ENCODE results near the gene SLC2A13. TPM values are rescaled to one million over a fixed set of nuclear protein-coding genes. Genes with fewer than 3 reads are reported as not detected.

Gene SLC2A13
- total RNA-seq, 2 donors from 2014 or later = 14.5 to 20.0 TPM

DNA sequence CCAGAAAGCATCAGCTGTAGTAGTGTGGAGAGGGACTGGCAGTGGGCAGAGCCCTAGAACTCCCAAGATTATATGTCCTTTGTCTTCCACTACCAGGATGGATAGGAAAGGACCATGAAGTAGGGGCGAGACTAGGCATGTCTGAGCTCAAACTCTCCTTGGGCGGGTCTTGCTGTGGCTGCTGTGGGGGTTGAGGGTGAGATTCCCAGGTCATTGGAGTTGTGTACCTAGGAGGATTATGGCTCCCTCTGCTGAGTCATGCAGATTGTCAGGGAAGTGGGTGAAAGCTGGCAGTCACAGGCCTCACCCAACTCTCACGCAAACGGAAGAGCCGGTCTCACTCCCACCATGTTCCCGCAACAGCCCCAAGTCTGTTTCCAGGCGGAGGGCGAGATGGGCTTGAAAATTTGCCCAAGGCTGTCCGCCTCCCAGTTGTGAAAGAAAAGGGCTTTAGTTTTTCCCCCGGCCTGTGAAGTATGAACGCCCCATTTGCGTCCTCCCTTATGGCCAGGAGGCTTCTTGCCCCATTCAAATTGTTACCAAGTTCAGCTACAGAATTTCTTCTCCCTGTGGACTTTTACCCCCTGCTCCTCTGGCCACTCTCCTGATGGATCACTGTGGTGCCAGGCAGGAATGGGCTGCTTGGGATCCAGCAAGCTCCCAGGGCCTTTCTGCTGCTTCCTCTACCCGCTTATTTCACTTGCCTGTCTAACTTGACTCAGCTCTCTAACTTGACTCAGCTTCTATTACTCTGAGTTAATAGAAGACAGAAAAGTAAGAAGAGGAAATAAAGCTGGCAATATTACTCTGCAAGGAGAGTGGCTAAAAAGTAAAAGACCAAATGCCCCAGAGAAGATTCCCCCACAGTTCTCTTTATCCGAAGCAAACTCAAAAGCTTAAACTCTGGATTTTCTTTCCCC lies 159.3 kb downstream of the SLC2A13 start:
- no peak overlapping the region for H3K4me3 ChIP-seq
- H3K27me3 ChIP-seq (replicated peaks; ENCODE audit: insufficient read depth) = no peaks in the 10 kb centered on the region
- H3K36me3 ChIP-seq = no peaks in the 10 kb centered on the region
- peaks cover 4% of the 10 kb centered on the region for H3K9me3 ChIP-seq
- TF ChIP-seq, protein P1, sequence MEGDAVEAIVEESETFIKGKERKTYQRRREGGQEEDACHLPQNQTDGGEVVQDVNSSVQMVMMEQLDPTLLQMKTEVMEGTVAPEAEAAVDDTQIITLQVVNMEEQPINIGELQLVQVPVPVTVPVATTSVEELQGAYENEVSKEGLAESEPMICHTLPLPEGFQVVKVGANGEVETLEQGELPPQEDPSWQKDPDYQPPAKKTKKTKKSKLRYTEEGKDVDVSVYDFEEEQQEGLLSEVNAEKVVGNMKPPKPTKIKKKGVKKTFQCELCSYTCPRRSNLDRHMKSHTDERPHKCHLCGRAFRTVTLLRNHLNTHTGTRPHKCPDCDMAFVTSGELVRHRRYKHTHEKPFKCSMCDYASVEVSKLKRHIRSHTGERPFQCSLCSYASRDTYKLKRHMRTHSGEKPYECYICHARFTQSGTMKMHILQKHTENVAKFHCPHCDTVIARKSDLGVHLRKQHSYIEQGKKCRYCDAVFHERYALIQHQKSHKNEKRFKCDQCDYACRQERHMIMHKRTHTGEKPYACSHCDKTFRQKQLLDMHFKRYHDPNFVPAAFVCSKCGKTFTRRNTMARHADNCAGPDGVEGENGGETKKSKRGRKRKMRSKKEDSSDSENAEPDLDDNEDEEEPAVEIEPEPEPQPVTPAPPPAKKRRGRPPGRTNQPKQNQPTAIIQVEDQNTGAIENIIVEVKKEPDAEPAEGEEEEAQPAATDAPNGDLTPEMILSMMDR (IDR thresholded peaks at IDR 0.05) = no peak
- DNase-seq (ENCODE audit: low spot score) (no peak), ATAC-seq (ENCODE audit: insufficient number of reproducible peaks, low FRiP score, low read depth) (no peak)
- H3K4me1 ChIP-seq (ENCODE audit: control insufficient read depth in 1 of 2, low read depth in 2 of 2) = no peaks in the 10 kb centered on the region
- no peak overlapping the region for H3K27ac ChIP-seq

DNA sequence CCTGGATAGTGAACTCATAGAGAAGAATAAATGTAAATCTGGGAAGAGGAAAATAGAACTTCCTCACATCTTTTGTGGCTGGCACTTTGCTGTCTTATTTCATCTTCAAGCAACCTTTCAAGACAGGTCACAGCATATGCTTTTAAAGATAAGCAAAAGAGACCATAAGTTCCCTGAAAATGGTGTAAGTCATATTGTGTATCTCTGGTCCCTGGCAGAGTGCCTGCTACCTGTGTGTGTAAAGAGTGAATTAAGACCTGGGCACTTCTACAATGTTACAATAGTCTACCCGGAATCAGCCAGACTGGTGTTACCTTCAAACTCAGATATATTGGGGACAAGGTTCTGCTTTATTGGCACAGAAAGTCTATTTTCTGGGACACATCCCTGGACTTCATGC lies 168.8 kb downstream of the SLC2A13 start:
- Histone ChIP-seq H3K27me3 (replicated peaks; ENCODE audit: insufficient read depth) (no peaks in the 10 kb centered on the region), H3K27ac (no peak overlapping the region), H3K9me3 (no peaks in the 10 kb centered on the region), H3K4me3 (no peak overlapping the region), H3K36me3 (no peaks in the 10 kb centered on the region), H3K4me1 (ENCODE audit: control insufficient read depth in 1 of 2, low read depth in 2 of 2) (peaks cover 0 to 2% of the 10 kb centered on the region in 2 donors)
- ATAC-seq (ENCODE audit: insufficient number of reproducible peaks, low FRiP score, low read depth) (no peak), DNase-seq (ENCODE audit: low spot score) (no peak)
- TF ChIP-seq, protein P1 (IDR thresholded peaks at IDR 0.05) = no peak

DNA sequence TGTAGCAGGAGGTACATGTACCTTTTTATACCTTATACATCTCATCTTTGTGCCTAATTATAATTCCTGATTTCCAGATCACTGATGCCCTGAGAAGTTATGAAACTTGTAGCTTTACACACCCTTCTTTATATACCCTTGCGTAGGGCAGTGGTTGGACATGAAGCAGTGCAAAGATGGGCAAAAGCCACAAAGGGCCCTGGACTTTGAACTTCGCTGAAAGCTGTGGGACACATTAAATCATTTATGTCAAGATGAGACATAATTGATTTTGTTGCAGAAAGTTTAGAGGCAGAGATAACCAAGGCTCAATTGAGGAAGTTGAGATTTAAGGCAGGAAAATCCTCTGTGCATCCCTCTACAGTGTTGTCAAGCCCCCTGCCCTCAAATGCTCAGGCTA lies 170.0 kb downstream of the SLC2A13 start:
- Histone ChIP-seq H3K36me3 (no peaks in the 10 kb centered on the region), H3K27ac (no peak overlapping the region), H3K4me1 (ENCODE audit: control insufficient read depth in 1 of 2, low read depth in 2 of 2) (peaks cover 0 to 5% of the 10 kb centered on the region in 2 donors), H3K9me3 (no peaks in the 10 kb centered on the region), H3K27me3 (replicated peaks; ENCODE audit: insufficient read depth) (no peaks in the 10 kb centered on the region), H3K4me3 (no peak overlapping the region)
- TF ChIP-seq, protein P1 (IDR thresholded peaks at IDR 0.05) = no peak
- ATAC-seq (ENCODE audit: insufficient number of reproducible peaks, low FRiP score, low read depth) (no peak), DNase-seq (ENCODE audit: low spot score) (no peak)

DNA sequence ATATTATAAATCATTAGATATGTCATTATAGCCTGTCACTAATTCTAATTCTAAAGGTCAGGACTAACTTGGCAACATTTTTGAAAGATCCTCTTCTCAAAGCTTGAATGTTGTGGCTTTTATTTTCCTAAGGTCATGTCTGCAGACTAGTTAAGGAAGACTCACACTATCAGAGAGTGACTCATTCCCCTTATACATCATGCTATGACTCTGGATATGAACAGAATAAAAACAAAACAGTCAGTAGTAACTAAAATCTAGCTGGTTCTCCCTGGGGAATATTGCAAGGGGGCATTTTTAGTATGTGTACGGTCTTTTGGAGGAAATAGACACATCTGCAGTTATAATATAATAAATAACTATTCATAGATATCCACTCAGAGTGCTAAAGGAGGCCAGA lies 170.6 kb downstream of the SLC2A13 start:
- Histone ChIP-seq H3K36me3 (no peaks in the 10 kb centered on the region), H3K27ac (no peak overlapping the region), H3K4me1 (ENCODE audit: control insufficient read depth in 1 of 2, low read depth in 2 of 2) (peaks cover 0 to 5% of the 10 kb centered on the region in 2 donors), H3K4me3 (no peak overlapping the region), H3K27me3 (replicated peaks; ENCODE audit: insufficient read depth) (no peaks in the 10 kb centered on the region), H3K9me3 (no peaks in the 10 kb centered on the region)
- ATAC-seq (ENCODE audit: insufficient number of reproducible peaks, low FRiP score, low read depth) (no peak), DNase-seq (ENCODE audit: low spot score) (no peak)
- TF ChIP-seq, protein P1 (IDR thresholded peaks at IDR 0.05) = no peak

DNA sequence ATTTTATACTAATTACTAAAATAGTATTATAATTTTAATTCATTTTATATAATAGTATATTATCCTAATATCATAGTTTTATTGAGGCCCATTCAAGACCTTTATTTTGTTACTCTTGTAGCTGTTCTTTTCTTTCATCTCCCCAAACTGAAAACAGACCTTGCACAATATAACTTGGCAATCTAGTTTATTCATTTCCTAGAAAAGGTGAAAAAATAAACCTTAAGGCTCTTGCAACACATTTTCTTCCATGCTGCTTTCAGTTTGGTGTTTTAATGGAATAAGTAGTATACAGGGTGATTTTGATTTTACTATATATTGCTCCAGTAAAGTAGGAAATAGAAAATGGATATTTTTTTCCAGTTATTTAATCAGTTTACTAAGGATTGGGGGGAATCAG lies 174.0 kb downstream of the SLC2A13 start:
- Histone ChIP-seq H3K27ac (no peak overlapping the region), H3K4me3 (no peak overlapping the region), H3K27me3 (replicated peaks; ENCODE audit: insufficient read depth) (no peaks in the 10 kb centered on the region), H3K9me3 (no peaks in the 10 kb centered on the region), H3K36me3 (no peaks in the 10 kb centered on the region), H3K4me1 (ENCODE audit: control insufficient read depth in 1 of 2, low read depth in 2 of 2) (peaks cover 0 to 5% of the 10 kb centered on the region in 2 donors)
- ATAC-seq (ENCODE audit: insufficient number of reproducible peaks, low FRiP score, low read depth) (no peak), DNase-seq (ENCODE audit: low spot score) (no peak)
- TF ChIP-seq, protein P1 (IDR thresholded peaks at IDR 0.05) = no peak

Data from thoracic aorta (tissue), 2 donors.